Esophagus muscularis mucosa (tissue), 3 donors: ENCODE measurements around the gene CDH18.

Experiments
- POLR2A ChIP-seq: fragments of 450-650 bp; IDR thresholded peaks from one replicate; pipeline ENCODE4 v1.6.1; 2017; ENCODE audit warnings: antibody characterized with exemption, moderate library complexity, mild to moderate bottlenecking, low read depth
- TF ChIP-seq, protein P1 (sequence below), 3 experiments: fragments of 200-600 bp in 2 of 3; fragments of 450-650 bp in 1 of 3; sonication (generic) in 2 of 3; IDR thresholded peaks; one replicate each; pipeline ENCODE4 v1.5.1; 2017 to 2019; ENCODE audit warnings: antibody characterized with exemption in 3 of 3, mild to moderate bottlenecking in 2 of 3, moderate library complexity in 1 of 3

DNA sequence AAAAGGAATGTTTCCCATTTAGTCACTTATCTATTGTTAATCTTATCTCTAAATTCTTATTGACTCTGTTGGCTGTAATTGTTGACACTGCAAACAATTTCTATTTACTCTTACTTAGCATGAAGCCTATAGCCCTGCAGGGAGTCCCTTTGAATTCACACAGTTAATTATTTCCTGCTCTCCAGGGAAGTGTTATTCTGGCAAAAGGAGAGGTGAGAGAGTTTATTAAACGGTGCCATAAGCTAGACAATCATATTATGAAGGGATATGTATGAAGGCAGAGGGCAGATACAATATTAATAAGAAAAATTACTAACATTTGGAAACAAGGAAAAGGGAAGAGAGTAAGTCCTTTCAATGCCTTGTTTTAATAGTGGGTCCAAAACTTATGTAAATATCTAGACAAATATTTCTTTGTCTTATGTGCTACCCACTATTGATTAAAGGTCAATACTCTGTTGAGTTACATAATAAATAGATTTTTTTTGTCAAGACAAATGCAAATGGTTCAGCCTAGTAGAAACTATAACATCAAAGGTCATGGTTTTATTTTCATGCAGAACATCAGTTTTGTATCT lies 107.1 kb downstream of the CDH18 start:
- TF ChIP-seq POLR2A = no peak
- TF ChIP-seq, protein P1, sequence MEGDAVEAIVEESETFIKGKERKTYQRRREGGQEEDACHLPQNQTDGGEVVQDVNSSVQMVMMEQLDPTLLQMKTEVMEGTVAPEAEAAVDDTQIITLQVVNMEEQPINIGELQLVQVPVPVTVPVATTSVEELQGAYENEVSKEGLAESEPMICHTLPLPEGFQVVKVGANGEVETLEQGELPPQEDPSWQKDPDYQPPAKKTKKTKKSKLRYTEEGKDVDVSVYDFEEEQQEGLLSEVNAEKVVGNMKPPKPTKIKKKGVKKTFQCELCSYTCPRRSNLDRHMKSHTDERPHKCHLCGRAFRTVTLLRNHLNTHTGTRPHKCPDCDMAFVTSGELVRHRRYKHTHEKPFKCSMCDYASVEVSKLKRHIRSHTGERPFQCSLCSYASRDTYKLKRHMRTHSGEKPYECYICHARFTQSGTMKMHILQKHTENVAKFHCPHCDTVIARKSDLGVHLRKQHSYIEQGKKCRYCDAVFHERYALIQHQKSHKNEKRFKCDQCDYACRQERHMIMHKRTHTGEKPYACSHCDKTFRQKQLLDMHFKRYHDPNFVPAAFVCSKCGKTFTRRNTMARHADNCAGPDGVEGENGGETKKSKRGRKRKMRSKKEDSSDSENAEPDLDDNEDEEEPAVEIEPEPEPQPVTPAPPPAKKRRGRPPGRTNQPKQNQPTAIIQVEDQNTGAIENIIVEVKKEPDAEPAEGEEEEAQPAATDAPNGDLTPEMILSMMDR (IDR thresholded peaks at IDR 0.05) = no peak
